ENCODE results near the gene RAMACL. TPM values are rescaled to one million over a fixed set of nuclear protein-coding genes. Genes with fewer than 3 reads are reported as not detected.

The RAMACL gene
- total RNA-seq, 1 donor from 2014 or later = 0.77 TPM

GRCh38 chr6:166538297-166539010, 48.0 kb downstream of the RAMACL start:
- Histone ChIP-seq H3K27ac (replicated peaks) (no peak overlapping the region), H3K4me1 (peaks cover 26% of the 10 kb centered on the region), H3K36me3 (peaks cover 38% of the 10 kb centered on the region), H3K9me3 (replicated peaks) (no peaks in the 10 kb centered on the region), H3K4me3 (no peak overlapping the region), H3K27me3 (ENCODE audit: low read depth) (no peaks in the 10 kb centered on the region)
- TF ChIP-seq, protein P1, sequence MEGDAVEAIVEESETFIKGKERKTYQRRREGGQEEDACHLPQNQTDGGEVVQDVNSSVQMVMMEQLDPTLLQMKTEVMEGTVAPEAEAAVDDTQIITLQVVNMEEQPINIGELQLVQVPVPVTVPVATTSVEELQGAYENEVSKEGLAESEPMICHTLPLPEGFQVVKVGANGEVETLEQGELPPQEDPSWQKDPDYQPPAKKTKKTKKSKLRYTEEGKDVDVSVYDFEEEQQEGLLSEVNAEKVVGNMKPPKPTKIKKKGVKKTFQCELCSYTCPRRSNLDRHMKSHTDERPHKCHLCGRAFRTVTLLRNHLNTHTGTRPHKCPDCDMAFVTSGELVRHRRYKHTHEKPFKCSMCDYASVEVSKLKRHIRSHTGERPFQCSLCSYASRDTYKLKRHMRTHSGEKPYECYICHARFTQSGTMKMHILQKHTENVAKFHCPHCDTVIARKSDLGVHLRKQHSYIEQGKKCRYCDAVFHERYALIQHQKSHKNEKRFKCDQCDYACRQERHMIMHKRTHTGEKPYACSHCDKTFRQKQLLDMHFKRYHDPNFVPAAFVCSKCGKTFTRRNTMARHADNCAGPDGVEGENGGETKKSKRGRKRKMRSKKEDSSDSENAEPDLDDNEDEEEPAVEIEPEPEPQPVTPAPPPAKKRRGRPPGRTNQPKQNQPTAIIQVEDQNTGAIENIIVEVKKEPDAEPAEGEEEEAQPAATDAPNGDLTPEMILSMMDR (IDR thresholded peaks at IDR 0.05; ENCODE audit: borderline replicate concordance) = no peak
- intact Hi-C loops (cut with micrococcal nuclease) = loop anchor here (10.0 kb wide), 1 partner anchor 226 kb away; no protein-coding TSS in a partner anchor
- no peak for DNase-seq

DNA sequence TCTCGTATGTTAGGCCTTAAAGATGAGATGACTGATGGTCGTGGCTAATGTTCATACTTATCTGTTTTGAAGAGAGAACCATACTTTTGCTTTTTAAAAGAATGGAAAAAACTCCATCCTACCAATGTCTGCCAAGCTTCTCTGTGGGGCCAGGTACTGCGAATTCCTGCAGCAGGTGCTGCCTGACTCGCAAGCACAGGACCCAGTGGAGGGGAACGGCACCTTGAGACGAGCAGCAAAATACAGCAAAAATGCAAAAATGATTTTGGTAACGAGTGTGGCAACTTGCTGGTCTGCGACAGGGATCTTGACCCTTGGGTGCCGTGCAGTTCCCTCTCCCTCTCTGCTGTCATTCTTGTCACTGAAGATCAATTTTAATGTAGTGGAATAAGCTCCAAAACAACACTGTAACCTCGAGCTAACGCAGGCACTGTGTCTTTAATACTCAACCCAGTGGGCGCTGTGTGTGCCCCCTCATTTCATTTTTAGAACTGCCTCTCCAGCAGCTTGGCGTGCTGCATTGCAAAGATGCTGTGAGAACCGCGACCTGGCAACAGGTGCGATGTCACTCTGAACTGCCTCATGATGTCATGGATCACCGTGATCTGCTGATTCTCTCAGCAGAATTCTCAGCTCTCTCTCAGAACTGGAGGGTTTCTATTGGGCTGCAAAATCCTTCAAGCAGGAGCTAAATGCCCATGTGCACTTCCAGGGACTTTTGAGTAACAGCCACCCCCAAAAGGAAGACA, 51.6 kb downstream of the RAMACL start:
- intact Hi-C loops (cut with micrococcal nuclease) = loop anchor here (10.0 kb wide), 1 partner anchor 230 kb away; no protein-coding TSS in a partner anchor
- Histone ChIP-seq H3K4me1 (peaks cover 8% of the 10 kb centered on the region), H3K9me3 (replicated peaks) (no peaks in the 10 kb centered on the region), H3K36me3 (peaks cover 69% of the 10 kb centered on the region), H3K27ac (replicated peaks) (no peak overlapping the region), H3K4me3 (no peak overlapping the region), H3K27me3 (ENCODE audit: low read depth) (no peaks in the 10 kb centered on the region)
- TF ChIP-seq, protein P1 (IDR thresholded peaks at IDR 0.05; ENCODE audit: borderline replicate concordance) = no peak
- DNase-seq = no peak

GRCh38 chr6:166533205-166533824, 53.2 kb downstream of the RAMACL start:
- intact Hi-C loops (cut with micrococcal nuclease) = loop anchor here (10.0 kb wide), 1 partner anchor 231 kb away; no protein-coding TSS in a partner anchor
- no peak for DNase-seq
- no peaks in the 10 kb centered on the region for H3K4me1 ChIP-seq
- H3K9me3 ChIP-seq (replicated peaks) = no peaks in the 10 kb centered on the region
- H3K27ac ChIP-seq (replicated peaks) = no peak overlapping the region
- H3K36me3 ChIP-seq = peaks cover 74% of the 10 kb centered on the region
- TF ChIP-seq, protein P1 (IDR thresholded peaks at IDR 0.05; ENCODE audit: borderline replicate concordance) = no peak
- H3K27me3 ChIP-seq (ENCODE audit: low read depth) = no peaks in the 10 kb centered on the region
- no peak overlapping the region for H3K4me3 ChIP-seq

Other genes with a start within 250 kb of the RAMACL start
- 19.3 TPM for gene SFT2D1, start 244.1 kb downstream of the RAMACL start, total RNA-seq
- 531 TPM for gene MPC1, start 203.7 kb downstream of the RAMACL start, total RNA-seq
- 77.2 TPM for gene RPS6KA2, start 40.6 kb upstream of the RAMACL start, total RNA-seq